ENCODE data around the gene LMAN1L.
A peak's percentile ranks its signal among the peaks of the same experiment; 100 is the strongest.

- TF ChIP-seq POLR2A (IDR thresholded peaks at IDR 0.05; ENCODE audit: low read depth, low read length) (no peak), TAF1 (IDR thresholded peaks at IDR 0.05; ENCODE audit: low read depth, low read length) (no peak), POLR2AphosphoS5 (IDR thresholded peaks at IDR 0.05; ENCODE audit: low read depth, low read length) (no peak), POU2F2 (IDR thresholded peaks at IDR 0.05; ENCODE audit: low read depth, low read length) (no peak), PAX5 (IDR thresholded peaks at IDR 0.05; ENCODE audit: insufficient read depth, low read length, severe bottlenecking) (no peak), SPI1 (IDR thresholded peaks at IDR 0.05; ENCODE audit: low read depth, low read length) (peak; percentile 74)
These were observed 2.7 kb downstream of the LMAN1L start for GRCh38 chr15:74815121-74815934.

Measured in GM12891 (cell line).